Osteoblast (primary cell): ENCODE results near the gene CPNE7. TPM values are rescaled to one million over a fixed set of nuclear protein-coding genes. Genes with fewer than 3 reads are reported as not detected.

Experiments used
- DNase-seq: peaks from one replicate; pipeline ENCODE4 v3.0.0; 2011; ENCODE audit warnings: low spot score, mixed read lengths; ENCODE audit not compliant: insufficient read length; ENCODE audit errors: missing footprints
- H2AFZ ChIP-seq: 2 replicates; pipeline ENCODE4 v1.6.0; 2011; ENCODE audit warnings: mild to moderate bottlenecking, low read length
- H3K27ac ChIP-seq: 2 replicates; pipeline ENCODE4 v1.5.1; 2011; ENCODE audit warnings: mild to moderate bottlenecking, low read depth, low read length, moderate library complexity
- H3K27me3 ChIP-seq: 2 replicates; pipeline ENCODE4 v1.6.0; 2012; ENCODE audit warnings: mild to moderate bottlenecking, control low read depth, inconsistent platforms, low read length, moderate library complexity; ENCODE audit not compliant: insufficient read depth
- H3K36me3 ChIP-seq: 2 replicates; pipeline ENCODE4 v1.5.1; 2011; ENCODE audit warnings: mild to moderate bottlenecking, low read length, control low read depth, moderate library complexity; ENCODE audit not compliant: insufficient read depth
- H3K4me1 ChIP-seq: 2 replicates; pipeline ENCODE4 v1.5.1; 2011; ENCODE audit warnings: mild to moderate bottlenecking, low read length, control low read depth, moderate library complexity; ENCODE audit not compliant: insufficient read depth
- H3K4me2 ChIP-seq: 2 replicates; pipeline ENCODE4 v1.6.0; 2011; ENCODE audit warnings: mild to moderate bottlenecking, low read length; ENCODE audit not compliant: insufficient read depth
- H3K4me3 ChIP-seq: fragments of 200-600 bp; sonication (generic); 3 replicates; pipeline ENCODE4 v1.5.1; 2012; ENCODE audit warnings: mild to moderate bottlenecking, low read length, inconsistent platforms; ENCODE audit not compliant: insufficient read depth
- H3K79me2 ChIP-seq: 2 replicates; pipeline ENCODE4 v1.6.0; 2012; ENCODE audit warnings: mild to moderate bottlenecking, low read length, control low read depth, inconsistent platforms; ENCODE audit not compliant: insufficient read depth
- H3K9me3 ChIP-seq: 2 replicates; pipeline ENCODE4 v1.5.1; 2011; ENCODE audit warnings: low read depth, low read length, control low read depth
- H4K20me1 ChIP-seq: 2 replicates; pipeline ENCODE4 v1.6.0; 2012; ENCODE audit warnings: mild to moderate bottlenecking, low read length, control low read depth; ENCODE audit not compliant: insufficient read depth
- CTCF ChIP-seq: IDR thresholded peaks from 2 replicates; pipeline ENCODE4 v1.5.1; 2011; ENCODE audit warnings: mild to moderate bottlenecking, low read depth, low read length, moderate library complexity; ENCODE audit errors: extremely low read depth
- total RNA-seq: library from RNA; depleted of rRNA; stranded (reverse); fragments of >200 nt; gene quantifications from 2 replicates; pipeline ENCODE4 v1.2.3, GENCODE V29; 2012

CPNE7 gene
- total RNA-seq, 1 donor = 7.2 TPM

GRCh38 chr16:89583197-89583894 is 7.8 kb downstream of the CPNE7 start:
- no peak for TF ChIP-seq CTCF
- Histone ChIP-seq H3K4me2 (no peak overlapping the region), H3K4me3 (no peak overlapping the region), H2AFZ (no peak overlapping the region), H3K36me3 (peaks cover 10% of the 10 kb centered on the region), H3K27me3 (no peaks in the 10 kb centered on the region), H4K20me1 (no peaks in the 10 kb centered on the region), H3K9me3 (no peaks in the 10 kb centered on the region), H3K4me1 (peaks cover 30% of the 10 kb centered on the region), H3K79me2 (peaks cover 8% of the 10 kb centered on the region), H3K27ac (no peak overlapping the region)
- no peak for DNase-seq

- H3K79me2 ChIP-seq = peaks cover 8% of the 10 kb centered on the region
- no peak for DNase-seq
- H3K4me2 ChIP-seq = no peak overlapping the region
- peaks cover 30% of the 10 kb centered on the region for H3K4me1 ChIP-seq
- no peak overlapping the region for H2AFZ ChIP-seq
- no peaks in the 10 kb centered on the region for H3K9me3 ChIP-seq
- H3K27me3 ChIP-seq = no peaks in the 10 kb centered on the region
- H3K36me3 ChIP-seq = peaks cover 10% of the 10 kb centered on the region
- H3K27ac ChIP-seq = no peak overlapping the region
- TF ChIP-seq CTCF = no peak
- no peaks in the 10 kb centered on the region for H4K20me1 ChIP-seq
- no peak overlapping the region for H3K4me3 ChIP-seq
Observed at GRCh38 chr16:89583895-89584644, 8.5 kb downstream of the CPNE7 start.

- H4K20me1 ChIP-seq = no peaks in the 10 kb centered on the region
- H3K4me1 ChIP-seq = peaks cover 30% of the 10 kb centered on the region
- H3K4me2 ChIP-seq = peak overlapping the region; percentile 3
- no peak overlapping the region for H3K27ac ChIP-seq
- no peak overlapping the region for H2AFZ ChIP-seq
- no peaks in the 10 kb centered on the region for H3K27me3 ChIP-seq
- H3K36me3 ChIP-seq = peaks cover 5% of the 10 kb centered on the region
- TF ChIP-seq CTCF = no peak
- no peaks in the 10 kb centered on the region for H3K9me3 ChIP-seq
- DNase-seq = no peak
- H3K4me3 ChIP-seq = no peak overlapping the region
- peaks cover 6% of the 10 kb centered on the region for H3K79me2 ChIP-seq
Observed at GRCh38 chr16:89584768-89585549, 9.4 kb downstream of the CPNE7 start.
